Measurements from ENCODE around the gene NEMP2. TPM values are rescaled to one million over a fixed set of nuclear protein-coding genes. Genes with fewer than 3 reads are reported as not detected.
"Not testable (repeated sequence)": the region's sequence is repeated elsewhere in the genome, so short reads cannot be mapped to it uniquely, and the experiment has no call there.

Gene NEMP2
- total and polyA plus RNA-seq, 5 experiments from 2014 or later = 10.0 to 23.4 (median 13.4) TPM

GRCh38 chr2:190482451-190482850 is 52.1 kb downstream of the NEMP2 start:
- Mint-ChIP-seq H3K36me3 (peaks cover 5 to 41% (median 21%) of the 10 kb centered on the region in 3 donors), H3K4me1 (peaks cover 17 to 59% (median 34%) of the 10 kb centered on the region in 4 donors), H3K9me3 (no peaks in the 10 kb centered on the region), H3K4me3 (no peak overlapping the region), H3K27me3 (no peaks in the 10 kb centered on the region), H3K27ac (peak overlapping the region in 3 of 10 donors; percentile 2 to 36 (median 4))
- POLR2A ChIA-PET = interaction anchor here (1.0 kb wide), 1 partner anchor 51 kb away, joined by 3 read pairs; no protein-coding TSS in a partner anchor
- ATAC-seq = no peak
- no peak for DNase-seq

GRCh38 chr2:190481339-190481738 is 53.2 kb downstream of the NEMP2 start:
- DNase-seq (no peak), ATAC-seq (no peak)
- H3K4me1 Mint-ChIP-seq = peaks cover 17 to 54% (median 32%) of the 10 kb centered on the region in 4 donors
- no peak overlapping the region for H3K4me3 Mint-ChIP-seq
- H3K27me3 Mint-ChIP-seq = no peaks in the 10 kb centered on the region
- H3K9me3 Mint-ChIP-seq = no peaks in the 10 kb centered on the region
- H3K36me3 Mint-ChIP-seq = peaks cover 3 to 34% (median 12%) of the 10 kb centered on the region in 3 donors
- POLR2A ChIA-PET = no interaction called here
- H3K27ac Mint-ChIP-seq = peak overlapping the region in 7 of 10 donors; percentile 3 to 83 (median 53)

- DNase-seq (no peak), ATAC-seq (no peak)
- POLR2A ChIA-PET = no interaction called here
- no peak overlapping the region for H3K4me3 Mint-ChIP-seq
- H3K9me3 Mint-ChIP-seq = no peaks in the 10 kb centered on the region
- H3K4me1 Mint-ChIP-seq = peaks cover 17 to 42% (median 28%) of the 10 kb centered on the region in 4 donors
- H3K36me3 Mint-ChIP-seq = peaks cover 0 to 25% (median 7%) of the 10 kb centered on the region in 3 donors
- H3K27me3 Mint-ChIP-seq = no peaks in the 10 kb centered on the region
- peak overlapping the region in 8 of 10 donors; percentile 35 to 84 (median 74) for H3K27ac Mint-ChIP-seq
These were observed 55.8 kb downstream of the NEMP2 start for GRCh38 chr2:190478572-190479195.

GRCh38 chr2:190477661-190478454 is 56.7 kb downstream of the NEMP2 start:
- Mint-ChIP-seq H3K4me3 (no peak overlapping the region), H3K27ac (peak overlapping the region in 6 of 10 donors; percentile 0 to 83 (median 32)), H3K4me1 (peaks cover 17 to 37% (median 27%) of the 10 kb centered on the region in 4 donors), H3K36me3 (peaks cover 0 to 20% (median 6%) of the 10 kb centered on the region in 3 donors), H3K9me3 (no peaks in the 10 kb centered on the region), H3K27me3 (no peaks in the 10 kb centered on the region)
- POLR2A ChIA-PET = interaction anchor here (0.5 to 0.6 kb wide), 2 partner anchors 57 to 1227 kb away, joined by 3 read pairs; no protein-coding TSS in a partner anchor
- no peak for ATAC-seq
- no peak for DNase-seq

GRCh38 chr2:190470256-190470826 is 64.2 kb downstream of the NEMP2 start:
- H3K4me1 Mint-ChIP-seq = peaks cover 34 to 57% (median 50%) of the 10 kb centered on the region in 4 donors
- no peaks in the 10 kb centered on the region for H3K27me3 Mint-ChIP-seq
- no peaks in the 10 kb centered on the region for H3K9me3 Mint-ChIP-seq
- ATAC-seq (no peak), DNase-seq (no peak)
- POLR2A ChIA-PET = no interaction called here
- peaks cover 9 to 38% (median 32%) of the 10 kb centered on the region in 3 donors for H3K36me3 Mint-ChIP-seq
- peak overlapping the region in 6 of 10 donors; percentile 1 to 63 (median 34) for H3K27ac Mint-ChIP-seq
- no peak overlapping the region for H3K4me3 Mint-ChIP-seq

- POLR2A ChIA-PET = no interaction called here
- ATAC-seq (peak; percentile 17 to 64), DNase-seq (no peak)
- peak overlapping the region in 4 of 10 donors; percentile 47 to 88 (median 62) for H3K27ac Mint-ChIP-seq
- no peaks in the 10 kb centered on the region for H3K9me3 Mint-ChIP-seq
- H3K4me3 Mint-ChIP-seq = no peak overlapping the region
- no peaks in the 10 kb centered on the region for H3K27me3 Mint-ChIP-seq
- peaks cover 37 to 62% (median 55%) of the 10 kb centered on the region in 4 donors for H3K4me1 Mint-ChIP-seq
- peaks cover 9 to 38% (median 32%) of the 10 kb centered on the region in 3 donors for H3K36me3 Mint-ChIP-seq
These were observed 64.8 kb downstream of the NEMP2 start for GRCh38 chr2:190469771-190470170.

GRCh38 chr2:190468814-190469569 is 65.5 kb downstream of the NEMP2 start:
- Mint-ChIP-seq H3K9me3 (no peaks in the 10 kb centered on the region), H3K4me1 (peaks cover 43 to 70% (median 63%) of the 10 kb centered on the region in 4 donors), H3K27ac (peak overlapping the region in 8 of 10 donors; percentile 7 to 70 (median 47)), H3K27me3 (no peaks in the 10 kb centered on the region), H3K4me3 (peak overlapping the region in 4 of 10 donors; percentile 3 to 54 (median 24)), H3K36me3 (peaks cover 9 to 38% (median 32%) of the 10 kb centered on the region in 3 donors)
- ATAC-seq (no peak), DNase-seq (no peak)
- POLR2A ChIA-PET = interaction anchor here (1.6 kb wide), 1 partner anchor 59 kb away, joined by 4 read pairs; no protein-coding TSS in a partner anchor

- H3K4me1 Mint-ChIP-seq = peaks cover 41 to 74% (median 67%) of the 10 kb centered on the region in 4 donors
These were observed 66.2 kb downstream of the NEMP2 start for GRCh38 chr2:190468354-190468753.

GRCh38 chr2:190467575-190468083 is 66.9 kb downstream of the NEMP2 start:
- ATAC-seq (peak; percentile 68 to 77), DNase-seq (peak in 1 of 10 donors; percentile 12)
- peaks cover 45 to 80% (median 73%) of the 10 kb centered on the region in 4 donors for H3K4me1 Mint-ChIP-seq
- POLR2A ChIA-PET = interaction anchor here (0.7 to 1.6 kb wide), 4 partner anchors 40 to 83 kb away, joined by 4 to 8 read pairs (median 4); partner anchors contain the start of gene MFSD6
- H3K9me3 Mint-ChIP-seq = no peaks in the 10 kb centered on the region
- peak overlapping the region in 8 of 10 donors; percentile 0 to 59 (median 39) for H3K4me3 Mint-ChIP-seq
- peak overlapping the region in 9 of 10 donors; percentile 4 to 70 (median 47) for H3K27ac Mint-ChIP-seq
- peaks cover 9 to 42% (median 30%) of the 10 kb centered on the region in 3 donors for H3K36me3 Mint-ChIP-seq
- H3K27me3 Mint-ChIP-seq = no peaks in the 10 kb centered on the region

More at GRCh38 chr2:190468354-190468753, 66.2 kb downstream of the NEMP2 start:
- ATAC-seq, H3K27me3 Mint-ChIP-seq, H3K9me3 Mint-ChIP-seq, DNase-seq: not testable (repeated sequence)
- H3K36me3 Mint-ChIP-seq = peaks cover 9 to 40% (median 28%) of the 10 kb centered on the region in 3 donors
- H3K27ac Mint-ChIP-seq = peak overlapping the region in 7 of 10 donors; percentile 7 to 65 (median 47)
- POLR2A ChIA-PET = interaction anchor here (0.7 to 1.6 kb wide), 3 partner anchors 58 to 84 kb away, joined by 4 to 8 read pairs (median 4); partner anchors contain the start of gene MFSD6
- H3K4me3 Mint-ChIP-seq = peak overlapping the region in 7 of 10 donors; percentile 0 to 54 (median 28)

- Mint-ChIP-seq H3K9me3 (no peaks in the 10 kb centered on the region), H3K27me3 (no peaks in the 10 kb centered on the region), H3K36me3 (peaks cover 4 to 40% (median 27%) of the 10 kb centered on the region in 3 donors), H3K4me3 (peak overlapping the region in 5 of 10 donors; percentile 9 to 49 (median 25)), H3K27ac (peak overlapping the region in 9 of 10 donors; percentile 13 to 75 (median 29)), H3K4me1 (peaks cover 42 to 81% (median 79%) of the 10 kb centered on the region in 4 donors)
- POLR2A ChIA-PET = interaction anchor here (1.4 to 1.6 kb wide), 2 partner anchors 57 to 59 kb away, joined by 4 to 8 read pairs; partner anchors contain the start of gene MFSD6
- ATAC-seq = no peak
- DNase-seq = no peak
These were observed 67.6 kb downstream of the NEMP2 start for GRCh38 chr2:190466819-190467446.

- ATAC-seq = no peak
- Mint-ChIP-seq H3K4me1 (peaks cover 43 to 95% (median 84%) of the 10 kb centered on the region in 4 donors), H3K4me3 (peak overlapping the region in 1 of 10 donors; percentile 24), H3K9me3 (no peaks in the 10 kb centered on the region), H3K27ac (peak overlapping the region in 6 of 10 donors; percentile 1 to 57 (median 22)), H3K27me3 (no peaks in the 10 kb centered on the region), H3K36me3 (peaks cover 5 to 29% (median 17%) of the 10 kb centered on the region in 3 donors)
- POLR2A ChIA-PET = no interaction called here
- no peak for DNase-seq
These were observed 69.5 kb downstream of the NEMP2 start for GRCh38 chr2:190465060-190465459.

Data from naive thymus-derived CD8-positive, alpha-beta T cell (primary cell).